ENCODE measurements around the gene C4orf33.

DNA sequence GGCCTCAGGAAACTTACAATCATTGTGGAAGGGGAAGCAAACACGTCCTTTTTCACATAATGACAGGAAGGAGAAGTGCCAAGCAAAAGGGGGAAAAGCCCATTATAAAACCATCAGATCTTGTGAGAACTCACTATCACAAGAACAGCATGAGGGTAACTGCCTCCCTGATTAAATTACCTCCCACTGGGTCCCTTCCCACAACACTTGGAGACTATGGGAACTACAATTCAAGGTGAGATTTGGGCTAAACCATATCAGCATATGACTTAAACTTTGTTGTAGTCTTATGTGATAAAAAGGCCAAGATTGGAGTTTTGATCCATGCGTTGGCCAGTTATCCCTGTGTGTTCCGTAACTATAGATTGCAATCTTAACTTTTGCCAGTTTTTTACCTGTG is 68.3 kb downstream of the C4orf33 start:
- TF ChIP-seq, protein P1, sequence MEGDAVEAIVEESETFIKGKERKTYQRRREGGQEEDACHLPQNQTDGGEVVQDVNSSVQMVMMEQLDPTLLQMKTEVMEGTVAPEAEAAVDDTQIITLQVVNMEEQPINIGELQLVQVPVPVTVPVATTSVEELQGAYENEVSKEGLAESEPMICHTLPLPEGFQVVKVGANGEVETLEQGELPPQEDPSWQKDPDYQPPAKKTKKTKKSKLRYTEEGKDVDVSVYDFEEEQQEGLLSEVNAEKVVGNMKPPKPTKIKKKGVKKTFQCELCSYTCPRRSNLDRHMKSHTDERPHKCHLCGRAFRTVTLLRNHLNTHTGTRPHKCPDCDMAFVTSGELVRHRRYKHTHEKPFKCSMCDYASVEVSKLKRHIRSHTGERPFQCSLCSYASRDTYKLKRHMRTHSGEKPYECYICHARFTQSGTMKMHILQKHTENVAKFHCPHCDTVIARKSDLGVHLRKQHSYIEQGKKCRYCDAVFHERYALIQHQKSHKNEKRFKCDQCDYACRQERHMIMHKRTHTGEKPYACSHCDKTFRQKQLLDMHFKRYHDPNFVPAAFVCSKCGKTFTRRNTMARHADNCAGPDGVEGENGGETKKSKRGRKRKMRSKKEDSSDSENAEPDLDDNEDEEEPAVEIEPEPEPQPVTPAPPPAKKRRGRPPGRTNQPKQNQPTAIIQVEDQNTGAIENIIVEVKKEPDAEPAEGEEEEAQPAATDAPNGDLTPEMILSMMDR (conservative IDR thresholded peaks at IDR 0.05; ENCODE audit: low read depth, low read length) = no peak
- no peak for TF ChIP-seq EZH2 (IDR thresholded peaks at IDR 0.05; ENCODE audit: borderline replicate concordance, low read depth, low read length, poor library complexity, severe bottlenecking)

All from A673 (cell line).